HepG2 (cell line): ENCODE data around the gene ATP8A2. TPM values are rescaled to one million over a fixed set of nuclear protein-coding genes. Genes with fewer than 3 reads are reported as not detected.

Source experiments
- ATAC-seq: fragments of 200-7000 bp; cut with Tn5 transposase; 3 replicates; pipeline ENCODE4 v1.9.1; 2020; ENCODE audit warnings: mild to moderate bottlenecking, moderate library complexity
- BruUV-seq: library from RNA; stranded (reverse); fragments of 400-500 nt; replicated peaks from 2 replicates; lab custom pipeline; 2021; lab: Mats Ljungman, UMichigan
- CTCF ChIA-PET: fragments of 300-600 bp; formaldehyde crosslinking; extraction: SDS; loops from one replicate; lab custom pipeline; 2021; ENCODE audit warnings: low total read pairs, inconsistent platforms, low intra/inter-chr PET ratio; lab: Yijun Ruan, JAX
- POLR2A ChIA-PET: fragments of 350-600 bp; sonication (Branson Sonifier 250); formaldehyde crosslinking; loops from one replicate; lab custom pipeline; 2020; ENCODE audit warnings: antibody characterized with exemption, inconsistent platforms; lab: Yijun Ruan, JAX
- DNase-seq: peaks from one replicate; pipeline ENCODE4 v3.0.0-alpha.2; 2015; ENCODE audit warnings: low spot score
- FAIRE-seq: peaks from 3 replicates; lab custom pipeline; 2011; peaks lifted over from hg19 to GRCh38; lab: Jason Lieb, UNC
- H2AFZ ChIP-seq: one replicate; pipeline ENCODE4 v1.6.1; 2011; ENCODE audit warnings: low read length, inconsistent platforms
- H3K27ac ChIP-seq: fragments of 300-600 bp; 3 replicates; pipeline ENCODE4 v1.8.0; 2011; ENCODE audit warnings: mixed run types, mild to moderate bottlenecking, mixed read lengths, low read length, inconsistent platforms; ENCODE audit not compliant: insufficient read depth; ENCODE audit errors: extremely low read length
- H3K27me3 ChIP-seq, 2 experiments: fragments of 200-600 bp in 1 of 2; 2 replicates in 1 of 2; 3 replicates in 1 of 2; pipeline versions ENCODE4 v1.6.0 to v1.8.0; 2011; ENCODE audit warnings: low read length in 2 of 2, mild to moderate bottlenecking in 2 of 2, moderate library complexity in 2 of 2, inconsistent platforms in 1 of 2; ENCODE audit not compliant: insufficient read depth in 2 of 2, control insufficient read depth in 1 of 2
- H3K36me3 ChIP-seq, 2 experiments: fragments of 200-600 bp in 1 of 2; replicated peaks in 1 of 2; 2 replicates in 1 of 2; 3 replicates in 1 of 2; pipeline versions ENCODE4 v1.5.1 to v1.8.0; 2011; ENCODE audit warnings: low read length in 2 of 2, inconsistent platforms in 1 of 2; ENCODE audit not compliant: insufficient read depth in 2 of 2, control insufficient read depth in 1 of 2
- H3K4me1 ChIP-seq: 2 replicates; pipeline ENCODE4 v1.5.1; 2012; ENCODE audit warnings: low read length, inconsistent platforms; ENCODE audit not compliant: insufficient read depth
- H3K4me2 ChIP-seq: 2 replicates; pipeline ENCODE4 v1.6.0; 2011; ENCODE audit warnings: low read depth, low read length, inconsistent platforms
- H3K4me3 ChIP-seq, 3 experiments: fragments of 200-600 bp in 1 of 3; sonication (generic), shearing (Covaris generic) in 1 of 3; replicated peaks in 1 of 3; 2 replicates each; pipeline ENCODE4 v1.5.1; 2011 to 2016; ENCODE audit warnings: low read length in 3 of 3, inconsistent platforms in 2 of 3, low read depth in 2 of 3, mild to moderate bottlenecking in 2 of 3, control low read depth in 1 of 3, mixed read lengths in 1 of 3; ENCODE audit not compliant: insufficient read depth in 1 of 3
- H3K79me2 ChIP-seq: one replicate; pipeline ENCODE4 v1.6.1; 2011; ENCODE audit warnings: low read length, inconsistent platforms; ENCODE audit not compliant: insufficient read depth
- H3K9ac ChIP-seq: 2 replicates; pipeline ENCODE4 v1.6.0; 2011; ENCODE audit warnings: mild to moderate bottlenecking, low read depth, low read length, inconsistent platforms; ENCODE audit not compliant: insufficient read depth
- H3K9me3 ChIP-seq: 2 replicates; pipeline ENCODE4 v1.5.1; 2012; ENCODE audit warnings: mild to moderate bottlenecking, low read length
- H4K20me1 ChIP-seq: 2 replicates; pipeline ENCODE4 v1.6.0; 2011; ENCODE audit warnings: inconsistent platforms, mild to moderate bottlenecking, low read length, moderate library complexity; ENCODE audit not compliant: insufficient read depth
- NCOA2 ChIP-seq: sonication (generic); formaldehyde crosslinking; IDR thresholded peaks from 2 replicates; pipeline ENCODE4 v1.8.0; 2022; ENCODE audit warnings: inconsistent platforms
- NFIC ChIP-seq: IDR thresholded peaks from 2 replicates; pipeline ENCODE4 v1.6.1; 2012; ENCODE audit warnings: mild to moderate bottlenecking, low read length, inconsistent platforms
- TCF7L2 ChIP-seq: IDR thresholded peaks from 2 replicates; pipeline ENCODE4 v1.6.1; 2011; ENCODE audit warnings: mild to moderate bottlenecking, low read depth, low read length, moderate library complexity
- ZNF34 ChIP-seq: sonication (generic); formaldehyde crosslinking; IDR thresholded peaks from 2 replicates; pipeline ENCODE4 v1.4.0; 2020; ENCODE audit warnings: mild to moderate bottlenecking, missing genetic modification reagents, borderline replicate concordance
- ZNF644 ChIP-seq: IDR thresholded peaks from 2 replicates; pipeline ENCODE4 v1.6.1; 2016; ENCODE audit warnings: low read depth
- ZNF790 ChIP-seq: sonication (generic); formaldehyde crosslinking; IDR thresholded peaks from 2 replicates; pipeline ENCODE4 v1.8.0; 2022; ENCODE audit warnings: missing genetic modification reagents, mild to moderate bottlenecking, borderline replicate concordance
- ZNF850 ChIP-seq: sonication (generic); formaldehyde crosslinking; conservative IDR thresholded peaks from 2 replicates; pipeline ENCODE4 v1.9.0; 2021; ENCODE audit warnings: mild to moderate bottlenecking, missing genetic modification reagents
- ZSCAN30 ChIP-seq: sonication (generic); formaldehyde crosslinking; IDR thresholded peaks from 2 replicates; pipeline ENCODE4 v1.5.0; 2020; ENCODE audit warnings: mild to moderate bottlenecking, missing genetic modification reagents
- WGBS: methylation state at CpG from one replicate; pipeline ENCODE4 v1.1.6; 2017; ENCODE audit warnings: low lambda C conversion rate; 5-methylcytosine and 5-hydroxymethylcytosine counted together
- in situ Hi-C: cut with HindIII; loops from 2 replicates; pipeline ENCODE4 v1.10.0; 2017; ENCODE audit warnings: low pct_unique_long_range_greater_than_20kb; ENCODE audit not compliant: extremely low pct_ligation_motif_present
- intact Hi-C: fragments of 100-400 bp; cut with micrococcal nuclease; formaldehyde crosslinking; loops from one replicate; pipeline ENCODE4 v1.10.0; 2022; ENCODE audit not compliant: unreplicated experiment
- polyA plus RNA-seq, 8 experiments: library from polyadenylated mRNA; depleted of rRNA in 3 of 8; stranded (reverse) in 7 of 8; unstranded in 1 of 8; fragments of >200 nt; fragmentation: Illumina TruSeq in 4 of 8; extraction: Trizol in 4 of 8; gene quantifications; 2 replicates each; pipeline versions ENCODE4 v1.2.1 to v1.2.3, GENCODE V29; 2011 to 2016; ENCODE audit warnings: low read depth in 4 of 8, missing spikeins in 1 of 8, mixed read lengths in 1 of 8; ENCODE audit not compliant: insufficient read depth in 1 of 8
- total RNA-seq, 5 experiments: library from RNA; depleted of rRNA; stranded (reverse); fragments of >200 nt; fragmentation: Illumina TruSeq; extraction: Trizol; gene quantifications; 2 replicates each; pipeline ENCODE4 v1.2.3, GENCODE V29; 2016; ENCODE audit warnings: low read depth in 1 of 5
- TF ChIP-seq, protein P1 (sequence below): IDR thresholded peaks from 2 replicates; pipeline ENCODE4 v1.6.1; 2016; ENCODE audit warnings: missing biosample characterization, missing genetic modification reagents, low read depth
- TF ChIP-seq, protein P2 (sequence below), 2 experiments: fragments of 450-650 bp in 1 of 2; sonication (generic) in 1 of 2; formaldehyde crosslinking; IDR thresholded peaks; 2 replicates each; pipeline versions ENCODE4 v1.5.0 to v1.8.0; 2020 to 2022; ENCODE audit warnings: mild to moderate bottlenecking in 1 of 2, missing genetic modification reagents in 1 of 2
- TF ChIP-seq, protein P3 (sequence below): sonication (generic); formaldehyde crosslinking; IDR thresholded peaks from 2 replicates; pipeline ENCODE4 v1.4.0; 2020; ENCODE audit warnings: mild to moderate bottlenecking, missing genetic modification reagents
- TF ChIP-seq, protein P4 (sequence below): sonication (generic); formaldehyde crosslinking; IDR thresholded peaks from 2 replicates; pipeline ENCODE4 v1.4.0; 2020; ENCODE audit warnings: missing genetic modification reagents, mild to moderate bottlenecking, borderline replicate concordance
- TF ChIP-seq, protein P5 (sequence below): sonication (generic); formaldehyde crosslinking; IDR thresholded peaks from 2 replicates; pipeline ENCODE4 v1.5.0; 2020; ENCODE audit warnings: mild to moderate bottlenecking, missing genetic modification reagents

Gene ATP8A2
- total and polyA plus RNA-seq, 2 of the 13 experiments (the other 11 are each of a cell fraction or from before 2014, with no cell fraction given): 0.09 TPM; not detected in 1

DNA sequence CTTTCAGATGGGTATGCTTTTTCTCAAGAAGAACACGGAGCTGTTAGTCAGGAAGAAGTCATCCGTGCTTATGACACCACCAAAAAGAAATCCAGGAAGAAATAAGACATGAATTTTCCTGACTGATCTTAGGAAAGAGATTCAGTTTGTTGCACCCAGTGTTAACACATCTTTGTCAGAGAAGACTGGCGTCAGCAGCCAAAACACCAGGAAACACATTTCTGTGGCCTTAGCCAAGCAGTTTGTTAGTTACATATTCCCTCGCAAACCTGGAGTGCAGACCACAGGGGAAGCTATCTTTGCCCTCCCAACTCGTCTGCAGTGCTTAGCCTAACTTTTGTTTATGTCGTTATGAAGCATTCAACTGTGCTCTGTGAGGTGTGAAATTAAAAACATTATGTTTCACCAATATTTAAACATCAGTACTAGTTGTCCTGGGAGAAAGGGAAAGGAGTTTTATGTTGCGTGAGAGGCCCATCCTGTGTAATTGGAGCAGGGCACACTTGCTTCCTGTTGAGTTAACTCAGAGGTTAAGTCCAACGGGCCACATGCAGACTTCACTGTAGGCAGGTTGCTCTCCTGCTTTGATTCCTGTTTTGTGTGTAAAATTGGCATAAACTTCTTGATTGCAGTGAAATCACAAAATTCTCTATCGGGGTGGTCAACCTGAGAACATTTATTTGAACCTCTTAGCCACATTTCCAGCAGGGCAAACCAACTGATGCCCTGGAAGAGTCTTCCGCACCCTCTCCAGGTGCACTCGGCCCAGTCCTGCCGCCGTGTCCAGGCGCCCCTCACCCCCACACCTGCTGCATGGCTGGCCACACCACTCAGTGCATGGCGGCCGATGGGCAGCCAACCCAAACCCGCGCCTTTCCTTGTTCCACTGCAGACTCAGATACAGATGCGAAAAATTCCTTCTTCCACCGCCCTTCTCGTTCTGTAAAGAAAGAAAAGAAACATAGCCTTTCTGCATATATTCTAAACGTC lies 648.4 kb downstream of the ATP8A2 start:
- no peaks in the 10 kb centered on the region for H3K9me3 ChIP-seq
- CTCF ChIA-PET: no interaction called here
- in situ Hi-C loops: no loop called here
- DNase-seq (no peak), FAIRE-seq (no peak), ATAC-seq (no peak)
- BruUV-seq: no TSS peak
- H3K27me3 ChIP-seq: peaks cover 0 to 16% of the 10 kb centered on the region in 2 experiments; a peak in 4 of 5 replicates
- intact Hi-C loops: no loop called here
- no peaks in the 10 kb centered on the region for H3K79me2 ChIP-seq
- no peak overlapping the region for H2AFZ ChIP-seq
- 37% methylated on average over 17 of the region's 22 CpGs for WGBS
- no peaks in the 10 kb centered on the region for H3K4me1 ChIP-seq
- TF ChIP-seq NFIC (no peak), ZSCAN30 (no peak), NCOA2 (CRISPR knock-in tag) (no peak), TCF7L2 (no peak), ZNF850 (no peak), ZNF790 (no peak), ZNF34 (no peak), ZNF644 (CRISPR knock-in tag) (no peak)
- TF ChIP-seq, protein P1, sequence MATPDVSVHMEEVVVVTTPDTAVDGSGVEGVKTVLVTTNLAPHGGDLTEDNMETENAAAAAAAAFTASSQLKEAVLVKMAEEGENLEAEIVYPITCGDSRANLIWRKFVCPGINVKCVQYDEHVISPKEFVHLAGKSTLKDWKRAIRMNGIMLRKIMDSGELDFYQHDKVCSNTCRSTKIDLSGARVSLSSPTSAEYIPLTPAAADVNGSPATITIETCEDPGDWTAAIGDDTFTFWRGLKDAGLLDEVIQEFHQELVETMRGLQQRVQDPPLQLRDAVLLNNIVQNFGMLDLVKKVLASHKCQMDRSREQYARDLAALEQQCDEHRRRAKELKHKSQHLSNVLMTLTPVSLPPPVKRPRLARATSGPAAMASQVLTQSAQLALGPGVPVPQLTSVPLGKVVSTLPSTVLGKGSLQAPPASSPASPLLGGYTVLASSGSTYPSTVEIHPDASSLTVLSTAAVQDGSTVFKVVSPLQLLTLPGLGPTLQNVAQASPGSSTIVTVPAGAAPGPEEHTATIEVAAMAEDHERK: no peak
- TF ChIP-seq, protein P2, sequence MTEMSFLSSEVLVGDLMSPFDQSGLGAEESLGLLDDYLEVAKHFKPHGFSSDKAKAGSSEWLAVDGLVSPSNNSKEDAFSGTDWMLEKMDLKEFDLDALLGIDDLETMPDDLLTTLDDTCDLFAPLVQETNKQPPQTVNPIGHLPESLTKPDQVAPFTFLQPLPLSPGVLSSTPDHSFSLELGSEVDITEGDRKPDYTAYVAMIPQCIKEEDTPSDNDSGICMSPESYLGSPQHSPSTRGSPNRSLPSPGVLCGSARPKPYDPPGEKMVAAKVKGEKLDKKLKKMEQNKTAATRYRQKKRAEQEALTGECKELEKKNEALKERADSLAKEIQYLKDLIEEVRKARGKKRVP (CRISPR knock-in tag; IDR thresholded peaks at IDR 0.05): no peak
- TF ChIP-seq, protein P3, sequence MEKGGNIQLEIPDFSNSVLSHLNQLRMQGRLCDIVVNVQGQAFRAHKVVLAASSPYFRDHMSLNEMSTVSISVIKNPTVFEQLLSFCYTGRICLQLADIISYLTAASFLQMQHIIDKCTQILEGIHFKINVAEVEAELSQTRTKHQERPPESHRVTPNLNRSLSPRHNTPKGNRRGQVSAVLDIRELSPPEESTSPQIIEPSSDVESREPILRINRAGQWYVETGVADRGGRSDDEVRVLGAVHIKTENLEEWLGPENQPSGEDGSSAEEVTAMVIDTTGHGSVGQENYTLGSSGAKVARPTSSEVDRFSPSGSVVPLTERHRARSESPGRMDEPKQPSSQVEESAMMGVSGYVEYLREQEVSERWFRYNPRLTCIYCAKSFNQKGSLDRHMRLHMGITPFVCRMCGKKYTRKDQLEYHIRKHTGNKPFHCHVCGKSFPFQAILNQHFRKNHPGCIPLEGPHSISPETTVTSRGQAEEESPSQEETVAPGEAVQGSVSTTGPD: no peak
- TF ChIP-seq, protein P4, sequence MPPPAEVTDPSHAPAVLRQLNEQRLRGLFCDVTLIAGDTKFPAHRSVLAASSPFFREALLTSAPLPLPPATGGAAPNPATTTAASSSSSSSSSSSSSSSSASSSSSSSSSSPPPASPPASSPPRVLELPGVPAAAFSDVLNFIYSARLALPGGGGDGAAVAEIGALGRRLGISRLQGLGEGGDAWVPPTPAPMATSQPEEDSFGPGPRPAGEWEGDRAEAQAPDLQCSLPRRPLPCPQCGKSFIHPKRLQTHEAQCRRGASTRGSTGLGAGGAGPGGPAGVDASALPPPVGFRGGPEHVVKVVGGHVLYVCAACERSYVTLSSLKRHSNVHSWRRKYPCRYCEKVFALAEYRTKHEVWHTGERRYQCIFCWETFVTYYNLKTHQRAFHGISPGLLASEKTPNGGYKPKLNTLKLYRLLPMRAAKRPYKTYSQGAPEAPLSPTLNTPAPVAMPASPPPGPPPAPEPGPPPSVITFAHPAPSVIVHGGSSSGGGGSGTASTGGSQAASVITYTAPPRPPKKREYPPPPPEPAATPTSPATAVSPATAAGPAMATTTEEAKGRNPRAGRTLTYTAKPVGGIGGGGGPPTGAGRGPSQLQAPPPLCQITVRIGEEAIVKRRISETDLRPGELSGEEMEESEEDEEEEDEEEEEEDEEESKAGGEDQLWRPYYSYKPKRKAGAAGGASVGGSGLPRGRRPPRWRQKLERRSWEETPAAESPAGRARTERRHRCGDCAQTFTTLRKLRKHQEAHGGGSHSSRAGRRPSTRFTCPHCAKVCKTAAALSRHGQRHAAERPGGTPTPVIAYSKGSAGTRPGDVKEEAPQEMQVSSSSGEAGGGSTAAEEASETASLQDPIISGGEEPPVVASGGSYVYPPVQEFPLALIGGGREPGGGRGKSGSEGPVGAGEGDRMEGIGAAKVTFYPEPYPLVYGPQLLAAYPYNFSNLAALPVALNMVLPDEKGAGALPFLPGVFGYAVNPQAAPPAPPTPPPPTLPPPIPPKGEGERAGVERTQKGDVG (CRISPR knock-in tag): no peak
- TF ChIP-seq, protein P5, sequence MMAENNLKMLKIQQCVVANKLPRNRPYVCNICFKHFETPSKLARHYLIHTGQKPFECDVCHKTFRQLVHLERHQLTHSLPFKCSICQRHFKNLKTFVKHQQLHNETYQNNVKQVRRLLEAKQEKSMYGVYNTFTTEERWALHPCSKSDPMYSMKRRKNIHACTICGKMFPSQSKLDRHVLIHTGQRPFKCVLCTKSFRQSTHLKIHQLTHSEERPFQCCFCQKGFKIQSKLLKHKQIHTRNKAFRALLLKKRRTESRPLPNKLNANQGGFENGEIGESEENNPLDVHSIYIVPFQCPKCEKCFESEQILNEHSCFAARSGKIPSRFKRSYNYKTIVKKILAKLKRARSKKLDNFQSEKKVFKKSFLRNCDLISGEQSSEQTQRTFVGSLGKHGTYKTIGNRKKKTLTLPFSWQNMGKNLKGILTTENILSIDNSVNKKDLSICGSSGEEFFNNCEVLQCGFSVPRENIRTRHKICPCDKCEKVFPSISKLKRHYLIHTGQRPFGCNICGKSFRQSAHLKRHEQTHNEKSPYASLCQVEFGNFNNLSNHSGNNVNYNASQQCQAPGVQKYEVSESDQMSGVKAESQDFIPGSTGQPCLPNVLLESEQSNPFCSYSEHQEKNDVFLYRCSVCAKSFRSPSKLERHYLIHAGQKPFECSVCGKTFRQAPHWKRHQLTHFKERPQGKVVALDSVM (CRISPR knock-in tag): no peak
- no peak overlapping the region for H3K4me3 ChIP-seq
- no peak overlapping the region for H3K9ac ChIP-seq
- no peak overlapping the region for H3K4me2 ChIP-seq
- H3K27ac ChIP-seq: no peak overlapping the region
- H3K36me3 ChIP-seq: no peaks in the 10 kb centered on the region
- POLR2A ChIA-PET: no interaction called here
- H4K20me1 ChIP-seq: no peaks in the 10 kb centered on the region
